HL-60 (cell line): ENCODE measurements around the gene TMEM127.

ENCODE experiments used
- CTCF ChIP-seq: IDR thresholded peaks from one replicate; pipeline ENCODE4 v1.5.1; 2011; ENCODE audit warnings: low read length, control low read depth, inconsistent platforms; ENCODE audit not compliant: insufficient read depth
- GABPA ChIP-seq: IDR thresholded peaks from 2 replicates; pipeline ENCODE4 v1.6.1; 2012; ENCODE audit warnings: low read depth
- POLR2AphosphoS5 ChIP-seq: IDR thresholded peaks from 2 replicates; pipeline ENCODE4 v1.6.1; 2012; ENCODE audit warnings: low read depth
- REST ChIP-seq: IDR thresholded peaks from 2 replicates; pipeline ENCODE4 v1.6.1; 2012; ENCODE audit warnings: low read depth; ENCODE audit not compliant: insufficient replicate concordance

DNA sequence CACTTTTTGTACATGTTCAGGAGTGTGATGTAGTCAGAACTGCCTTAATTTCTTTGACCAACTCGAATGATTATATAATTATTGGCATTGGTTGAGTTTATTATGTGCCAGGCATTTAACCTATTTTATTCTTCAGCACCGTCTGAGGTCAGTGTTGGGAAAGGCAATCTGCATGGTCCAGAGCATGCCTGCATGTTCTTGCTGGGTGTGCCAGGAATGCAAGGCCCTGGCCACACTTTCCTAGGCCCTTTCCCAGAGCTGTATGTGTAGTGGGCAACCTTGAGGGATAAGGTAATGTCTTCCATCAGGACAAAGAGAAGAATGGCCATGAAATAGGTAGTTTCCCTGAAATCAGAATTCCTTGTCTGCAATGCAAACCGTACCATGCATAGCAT lies 49.2 kb upstream of the TMEM127 start:
- TF ChIP-seq CTCF (no peak), POLR2AphosphoS5 (no peak), REST (no peak), GABPA (no peak)
